ENCODE measurements around the gene GBF1.

The GBF1 gene

DNA sequence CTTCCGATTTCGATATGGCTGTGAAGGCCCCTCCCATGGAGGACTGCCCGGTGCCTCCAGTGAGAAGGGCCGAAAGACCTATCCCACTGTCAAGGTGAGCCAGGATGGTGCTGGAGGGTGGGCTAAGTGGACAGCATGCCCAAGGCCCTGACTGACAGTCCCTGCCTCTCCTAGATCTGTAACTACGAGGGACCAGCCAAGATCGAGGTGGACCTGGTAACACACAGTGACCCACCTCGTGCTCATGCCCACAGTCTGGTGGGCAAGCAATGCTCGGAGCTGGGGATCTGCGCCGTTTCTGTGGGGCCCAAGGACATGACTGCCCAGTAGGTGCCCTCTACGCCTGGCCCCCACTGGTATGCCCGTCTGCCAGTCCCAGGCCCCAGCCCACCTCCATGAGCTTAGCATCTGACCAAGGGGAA is 151.4 kb downstream of the GBF1 start:
- peak; percentile 9 for DNase-seq

- DNase-seq, result peak; percentile 9
These were observed 152.2 kb downstream of the GBF1 start for GRCh38 chr10:102397222-102398171.

DNA sequence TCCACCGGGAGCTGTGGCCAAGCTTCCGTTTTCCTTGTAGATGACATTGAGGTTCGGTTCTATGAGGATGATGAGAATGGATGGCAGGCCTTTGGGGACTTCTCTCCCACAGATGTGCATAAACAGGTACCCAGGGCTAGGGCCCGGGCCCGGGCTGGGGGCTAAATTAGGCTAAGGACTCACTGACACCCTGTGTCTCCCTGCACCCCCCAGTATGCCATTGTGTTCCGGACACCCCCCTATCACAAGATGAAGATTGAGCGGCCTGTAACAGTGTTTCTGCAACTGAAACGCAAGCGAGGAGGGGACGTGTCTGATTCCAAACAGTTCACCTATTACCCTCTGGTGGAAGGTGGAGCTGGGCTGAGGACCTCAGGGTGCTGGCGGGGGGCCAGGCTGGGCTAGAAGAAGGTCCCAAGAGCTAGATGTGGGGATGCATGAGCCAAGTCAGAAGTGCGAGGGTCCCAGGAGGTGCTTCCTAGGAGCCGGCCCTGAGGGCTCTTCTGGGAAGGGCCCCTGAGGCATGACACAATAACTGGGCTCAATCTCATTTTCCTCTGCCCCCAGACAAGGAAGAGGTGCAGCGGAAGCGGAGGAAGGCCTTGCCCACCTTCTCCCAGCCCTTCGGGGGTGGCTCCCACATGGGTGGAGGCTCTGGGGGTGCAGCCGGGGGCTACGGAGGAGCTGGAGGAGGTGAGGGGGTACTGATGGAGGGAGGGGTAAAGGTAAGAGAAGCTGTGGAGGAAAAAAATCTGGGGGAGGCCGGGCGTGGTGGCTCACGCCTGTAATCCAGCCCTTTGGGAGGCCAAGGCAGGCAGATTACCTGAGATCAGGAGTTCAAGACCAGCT is 153.1 kb downstream of the GBF1 start:
- DNase-seq, result peak; percentile 25

GRCh38 chr10:102399217-102400021 is 154.1 kb downstream of the GBF1 start:
- DNase-seq, result peak; percentile 92

DNA sequence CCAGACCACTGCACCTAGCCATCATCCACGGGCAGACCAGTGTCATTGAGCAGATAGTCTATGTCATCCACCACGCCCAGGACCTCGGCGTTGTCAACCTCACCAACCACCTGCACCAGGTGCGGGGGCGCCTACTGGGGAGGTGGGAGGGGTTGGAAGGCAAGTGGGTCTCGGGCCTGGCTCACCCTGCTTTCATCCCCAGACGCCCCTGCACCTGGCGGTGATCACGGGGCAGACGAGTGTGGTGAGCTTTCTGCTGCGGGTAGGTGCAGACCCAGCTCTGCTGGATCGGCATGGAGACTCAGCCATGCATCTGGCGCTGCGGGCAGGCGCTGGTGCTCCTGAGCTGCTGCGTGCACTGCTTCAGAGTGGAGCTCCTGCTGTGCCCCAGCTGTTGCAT is 154.7 kb downstream of the GBF1 start:
- no peak for DNase-seq

DNA sequence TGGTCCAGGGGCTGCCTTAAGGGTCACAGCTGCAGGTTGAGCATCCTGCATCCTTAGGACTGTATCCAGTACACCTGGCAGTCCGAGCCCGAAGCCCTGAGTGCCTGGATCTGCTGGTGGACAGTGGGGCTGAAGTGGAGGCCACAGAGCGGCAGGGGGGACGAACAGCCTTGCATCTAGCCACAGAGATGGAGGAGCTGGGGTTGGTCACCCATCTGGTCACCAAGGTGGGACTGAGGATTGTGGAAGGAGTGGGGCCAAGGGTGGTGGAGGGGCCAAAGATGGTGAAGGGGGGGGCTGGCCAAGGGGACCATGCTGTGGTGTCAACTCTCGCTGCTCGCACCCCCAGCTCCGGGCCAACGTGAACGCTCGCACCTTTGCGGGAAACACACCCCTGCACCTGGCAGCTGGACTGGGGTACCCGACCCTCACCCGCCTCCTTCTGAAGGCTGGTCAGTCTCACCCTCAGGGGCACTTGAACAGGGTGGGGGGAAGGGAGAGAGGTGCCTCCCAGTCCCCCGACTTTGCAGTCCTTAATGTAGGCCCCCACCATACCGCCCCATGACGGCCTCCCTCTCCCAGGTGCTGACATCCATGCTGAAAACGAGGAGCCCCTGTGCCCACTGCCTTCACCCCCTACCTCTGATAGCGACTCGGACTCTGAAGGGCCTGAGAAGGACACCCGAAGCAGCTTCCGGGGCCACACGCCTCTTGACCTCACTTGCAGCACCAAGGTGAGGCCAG is 155.4 kb downstream of the GBF1 start:
- DNase-seq, result peak; percentile 11

GRCh38 chr10:102401342-102401654 is 156.0 kb downstream of the GBF1 start:
- peak; percentile 5 for DNase-seq

GRCh38 chr10:102401735-102402511 is 156.6 kb downstream of the GBF1 start:
- DNase-seq, result peak; percentile 9

DNA sequence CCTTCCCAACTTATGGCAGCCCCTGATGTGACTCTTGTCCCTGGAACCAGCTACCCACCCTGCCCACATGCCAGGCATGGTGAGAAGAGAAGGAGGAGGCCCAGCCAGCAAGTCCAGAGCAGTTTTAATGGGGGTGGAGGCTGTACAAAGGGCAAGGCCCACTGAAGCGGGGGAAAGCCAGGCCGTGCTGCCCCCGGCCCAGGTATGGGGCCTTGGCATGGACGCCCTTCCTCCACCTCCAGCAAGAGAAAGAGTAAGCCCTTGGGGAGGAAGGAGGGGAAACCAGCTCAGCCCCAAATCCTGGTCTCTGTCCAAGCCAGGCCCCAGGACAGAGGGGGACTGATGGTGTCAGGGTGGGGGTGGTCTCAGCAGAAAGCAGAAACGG is 157.2 kb downstream of the GBF1 start:
- DNase-seq, result peak; percentile 10

DNA sequence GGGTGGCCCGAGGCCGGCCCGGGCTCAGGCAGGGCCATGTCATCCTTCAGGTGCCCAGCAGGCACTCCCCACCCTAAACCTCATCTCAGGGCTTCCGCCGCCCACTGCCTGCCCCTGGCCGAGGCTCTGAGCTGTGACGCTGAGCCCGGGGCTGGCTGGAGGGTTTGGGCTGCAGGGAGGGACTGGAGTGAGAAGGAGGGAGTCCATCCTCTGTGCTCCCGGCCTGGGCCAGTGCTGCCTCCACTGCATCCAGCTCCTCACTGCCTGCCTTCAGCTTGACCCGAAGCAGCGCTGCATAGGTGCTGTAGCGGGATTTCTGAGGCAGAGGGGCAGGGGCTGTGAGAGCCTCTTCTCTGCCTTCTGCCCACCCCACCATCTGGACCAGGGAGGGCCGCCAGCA is 157.8 kb downstream of the GBF1 start:
- DNase-seq, result peak; percentile 18

GRCh38 chr10:102404361-102405107 is 159.2 kb downstream of the GBF1 start:
- peak; percentile 20 for DNase-seq

GRCh38 chr10:102405108-102405571 is 159.8 kb downstream of the GBF1 start:
- peak; percentile 45 for DNase-seq

DNA sequence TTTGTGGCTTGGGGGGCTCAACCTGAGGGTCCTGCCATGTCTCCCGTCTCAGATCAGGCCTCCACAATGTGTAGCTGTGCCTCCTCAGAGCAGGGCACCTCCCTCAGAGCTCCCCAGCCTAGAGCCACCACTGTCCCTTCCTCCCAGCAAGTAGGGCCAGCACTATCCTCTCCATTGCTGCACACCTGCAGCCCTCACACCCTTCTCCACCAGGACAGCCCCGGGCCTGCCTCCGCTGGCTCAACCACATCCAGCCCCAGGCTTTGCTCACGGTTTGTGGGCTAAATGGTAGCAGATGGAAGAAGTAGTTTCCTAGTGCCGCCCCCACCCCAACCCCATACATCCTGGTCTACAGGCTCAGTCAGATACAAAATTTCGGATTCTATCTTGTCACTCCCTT is 160.3 kb downstream of the GBF1 start:
- peak; percentile 51 for DNase-seq

DNA sequence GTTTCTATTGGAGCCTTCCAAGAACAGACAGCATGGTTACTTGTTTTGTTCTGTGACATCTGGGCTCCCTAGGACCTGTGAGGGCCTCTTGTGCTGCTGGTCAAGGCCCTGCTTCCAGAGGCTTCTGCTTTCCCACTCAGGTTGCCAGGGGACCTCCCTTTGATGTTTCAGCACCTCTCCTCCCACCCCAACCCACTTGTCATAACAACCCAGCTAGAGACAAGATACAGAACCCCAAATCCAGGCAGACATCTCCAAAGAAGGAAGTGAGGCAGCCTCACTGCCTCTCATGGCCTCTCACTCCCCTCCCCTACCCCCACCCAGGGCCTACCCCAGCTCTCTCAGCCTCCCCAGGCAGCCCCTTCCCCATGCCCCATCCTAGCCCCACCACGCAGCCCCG is 161.5 kb downstream of the GBF1 start:
- no peak for DNase-seq

DNA sequence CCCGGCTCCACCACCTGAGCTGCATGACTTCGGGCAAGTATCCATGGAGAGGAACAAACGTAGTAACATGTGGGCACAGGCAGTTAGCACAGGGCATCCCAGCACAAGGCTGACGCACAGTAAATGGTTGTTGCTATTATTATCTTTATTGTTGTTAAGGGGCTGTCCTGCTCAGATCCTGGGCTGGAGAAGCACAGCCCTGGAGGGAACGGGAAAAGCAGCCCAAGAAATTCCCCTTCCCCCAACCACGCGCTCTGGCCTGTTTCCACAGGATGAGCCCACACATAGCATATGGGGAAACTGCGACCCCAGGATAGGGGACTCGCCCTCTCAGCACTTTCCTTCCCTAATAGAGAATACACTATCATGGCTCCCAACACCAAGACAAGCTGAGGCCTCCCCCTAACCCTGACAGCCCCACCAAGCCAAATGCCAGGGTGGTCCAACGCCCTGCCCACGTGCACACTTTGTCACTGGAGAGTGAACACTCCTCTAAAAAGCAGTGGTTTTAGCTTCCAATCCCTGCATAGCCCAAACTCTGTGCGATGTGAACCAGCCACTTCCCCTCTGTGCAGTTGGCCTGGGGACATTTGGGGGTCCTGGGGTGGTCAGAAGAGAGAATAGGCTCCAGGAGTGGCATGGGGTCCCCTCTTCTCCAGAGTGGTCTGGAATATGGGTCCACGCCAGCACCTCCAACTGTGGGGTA is 162.2 kb downstream of the GBF1 start:
- DNase-seq, result no peak

DNA sequence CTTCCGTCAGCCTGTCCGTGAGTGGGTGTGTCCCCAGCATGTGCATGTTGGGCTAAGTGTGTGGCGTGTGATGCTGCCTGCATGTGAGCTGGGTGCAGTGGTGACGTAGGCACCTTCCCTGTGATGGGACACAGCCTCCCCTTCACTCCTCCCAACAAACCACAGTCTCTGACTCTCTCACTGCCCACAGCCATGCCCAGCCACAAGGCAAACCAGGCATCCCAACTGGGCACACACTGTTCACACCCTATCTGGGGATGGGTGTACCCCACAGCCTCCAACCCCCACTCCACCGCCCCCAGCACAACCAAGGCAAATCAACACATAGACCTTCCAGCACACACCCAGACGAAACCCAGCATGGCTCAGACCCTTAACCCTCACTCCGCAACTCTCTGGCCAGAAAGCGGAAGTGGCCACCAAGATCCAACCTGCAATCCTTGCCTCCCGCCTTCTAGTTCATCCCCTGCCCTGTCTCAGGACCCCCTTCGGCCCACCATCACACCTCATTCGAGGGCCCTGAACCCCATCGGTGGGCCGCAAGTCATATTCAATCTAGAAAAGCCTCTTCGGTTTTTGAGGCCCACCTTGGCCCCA is 162.9 kb downstream of the GBF1 start:
- DNase-seq, result peak; percentile 35

DNA sequence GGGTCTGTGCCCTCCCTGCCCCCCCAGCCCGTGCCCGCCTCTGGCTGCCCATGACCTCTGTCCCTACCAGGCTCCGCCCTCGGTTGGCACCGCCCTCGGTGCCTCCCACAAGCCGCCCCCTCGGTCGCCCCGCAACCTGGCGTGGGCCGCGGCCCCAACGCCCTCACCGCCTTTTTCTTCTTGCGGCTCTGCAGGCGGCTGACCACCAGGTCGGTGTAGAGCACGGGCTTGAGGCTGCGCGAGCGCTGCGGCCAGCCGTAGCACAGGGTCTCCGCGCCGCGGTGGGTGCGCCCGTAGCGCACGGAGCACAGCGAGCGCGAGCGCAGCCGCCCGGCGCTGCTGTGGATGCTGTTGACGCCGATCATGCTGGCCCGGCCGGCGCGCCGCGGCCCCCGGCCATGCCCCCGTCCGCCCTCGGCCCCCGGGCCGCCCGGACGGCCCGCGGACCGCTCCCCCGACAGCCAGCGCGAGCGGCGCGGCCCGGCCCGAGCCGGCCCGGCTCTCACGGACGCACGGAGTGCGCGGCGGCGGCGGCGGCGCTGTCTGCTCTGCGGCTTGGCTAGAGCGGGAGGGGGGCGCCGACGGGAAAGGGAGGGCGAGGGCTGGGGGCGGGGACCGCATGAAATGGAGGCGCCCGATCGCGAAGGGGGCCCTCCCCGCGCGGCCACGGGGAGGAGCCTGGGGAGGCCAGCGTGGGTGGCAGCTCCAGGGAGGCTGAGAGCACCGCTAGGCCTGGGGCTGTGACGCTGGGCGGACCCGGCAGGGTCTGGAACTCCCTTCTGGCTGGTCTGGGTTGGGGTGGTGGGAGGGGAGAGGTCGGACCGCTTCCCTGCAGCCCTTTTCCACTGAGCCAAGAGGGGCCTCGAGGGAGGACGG is 163.6 kb downstream of the GBF1 start:
- peak; percentile 79 for DNase-seq

All from CD4-positive, alpha-beta T cell treated with Interleukin-10 for 1 hour (primary cell).